GM19438 (cell line): Measurements from ENCODE around the gene KPNB1.
"Not testable (repeated sequence)": the region's sequence is repeated elsewhere in the genome, so short reads cannot be mapped to it uniquely, and the experiment has no call there.

Source experiments
- ATAC-seq: cut with Tn5 transposase; IDR thresholded peaks from one replicate; pipeline ENCODE4 v1.9.1; 2021; ENCODE audit warnings: low read depth; ENCODE audit not compliant: unreplicated experiment

The KPNB1 gene

DNA sequence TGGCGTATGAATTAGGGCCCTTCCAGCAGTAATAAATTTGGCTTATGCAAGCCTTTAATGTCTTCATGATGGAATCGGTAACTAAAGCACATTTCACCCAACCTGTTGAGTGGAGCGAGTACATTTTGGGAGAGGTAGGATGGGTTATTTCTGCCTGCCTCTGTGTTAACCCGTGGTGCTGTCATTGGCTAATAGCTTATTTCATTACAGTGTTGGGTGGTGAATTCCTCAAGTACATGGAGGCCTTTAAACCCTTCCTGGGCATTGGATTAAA, 26.4 kb downstream of the KPNB1 start:
- ATAC-seq: no peak

- ATAC-seq: no peak
These were observed 26.9 kb downstream of the KPNB1 start for GRCh38 chr17:47676510-47677165.

- no peak for ATAC-seq
These were observed 28.5 kb downstream of the KPNB1 start for GRCh38 chr17:47678196-47678595.

GRCh38 chr17:47682138-47682537, 32.4 kb downstream of the KPNB1 start:
- ATAC-seq: no peak

DNA sequence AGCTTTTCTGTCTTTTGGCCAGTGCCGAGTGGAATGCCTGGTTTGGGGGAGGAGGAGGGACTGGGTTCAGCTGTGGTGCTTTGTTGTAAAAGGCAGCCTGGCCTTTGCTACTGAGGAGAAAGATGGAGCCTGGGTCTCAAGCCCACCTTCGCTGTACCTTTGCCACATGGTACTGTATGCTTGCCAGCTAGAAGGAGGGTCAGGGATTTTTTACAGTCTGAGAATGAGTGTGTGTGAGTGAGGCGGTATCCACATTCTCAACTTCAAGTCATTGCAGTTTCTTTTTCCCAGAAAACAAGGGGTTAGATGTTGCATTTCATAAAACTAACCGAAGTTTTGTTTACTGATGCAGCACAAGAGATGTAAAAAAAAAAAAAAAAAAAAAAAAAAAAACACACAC, 33.0 kb downstream of the KPNB1 start:
- not testable (repeated sequence) for ATAC-seq

DNA sequence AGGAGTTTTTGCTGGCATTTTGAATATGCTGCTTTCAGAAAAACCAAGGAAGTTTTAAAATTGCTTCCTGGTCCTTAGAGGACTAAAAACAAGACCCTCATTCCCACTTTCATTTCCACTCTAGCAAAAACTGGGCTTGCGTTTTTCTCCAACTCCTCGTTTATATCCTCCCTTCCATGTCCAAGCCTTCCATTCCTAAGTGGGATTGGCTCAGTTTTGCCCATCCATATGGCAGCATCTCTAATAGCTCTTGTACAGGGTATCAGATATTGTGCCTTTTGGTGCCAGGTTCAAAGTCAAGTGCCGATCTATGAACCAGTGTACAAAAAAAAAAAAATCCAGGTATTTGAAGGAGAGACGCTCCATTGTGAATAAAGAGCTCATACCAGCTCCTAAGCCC, 34.3 kb downstream of the KPNB1 start:
- ATAC-seq: no peak

- no peak for ATAC-seq
These were observed 34.9 kb downstream of the KPNB1 start for GRCh38 chr17:47684535-47685193.

DNA sequence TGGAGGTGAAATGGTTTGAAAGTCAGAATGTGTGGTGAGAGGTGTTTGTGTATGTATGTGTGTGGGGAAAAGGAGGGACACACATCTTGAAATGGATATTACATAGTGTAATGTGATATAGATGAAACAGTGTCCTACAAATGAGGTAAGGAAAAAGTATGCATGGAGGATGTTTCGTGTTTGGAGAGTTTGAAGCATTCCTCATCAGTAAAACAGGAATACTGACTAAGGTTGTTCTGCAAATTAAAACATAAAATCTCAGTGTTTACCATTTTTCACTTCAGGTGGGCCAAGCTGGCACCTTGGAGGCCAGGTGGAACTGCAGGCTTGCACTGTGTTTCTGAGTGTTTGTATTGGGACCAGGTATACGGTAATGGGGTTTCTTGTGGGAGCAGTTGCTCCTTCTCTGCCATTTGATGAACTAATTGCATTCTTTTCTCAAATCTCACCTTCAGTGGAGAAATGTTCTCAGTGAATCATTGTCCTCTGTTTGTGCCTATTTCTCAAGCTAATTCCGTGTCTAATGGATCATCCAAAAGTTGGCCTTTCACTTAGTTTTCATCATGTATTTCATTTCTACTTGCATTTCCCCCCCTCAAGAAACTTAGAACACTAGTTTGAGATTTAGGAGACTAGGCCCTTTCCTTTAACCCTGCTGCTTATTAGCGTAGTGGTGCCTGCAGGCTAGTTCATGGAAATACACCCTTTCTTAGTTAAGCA, 36.0 kb downstream of the KPNB1 start:
- ATAC-seq: no peak

- no peak for ATAC-seq
These were observed 36.5 kb downstream of the KPNB1 start for GRCh38 chr17:47686276-47686635.

DNA sequence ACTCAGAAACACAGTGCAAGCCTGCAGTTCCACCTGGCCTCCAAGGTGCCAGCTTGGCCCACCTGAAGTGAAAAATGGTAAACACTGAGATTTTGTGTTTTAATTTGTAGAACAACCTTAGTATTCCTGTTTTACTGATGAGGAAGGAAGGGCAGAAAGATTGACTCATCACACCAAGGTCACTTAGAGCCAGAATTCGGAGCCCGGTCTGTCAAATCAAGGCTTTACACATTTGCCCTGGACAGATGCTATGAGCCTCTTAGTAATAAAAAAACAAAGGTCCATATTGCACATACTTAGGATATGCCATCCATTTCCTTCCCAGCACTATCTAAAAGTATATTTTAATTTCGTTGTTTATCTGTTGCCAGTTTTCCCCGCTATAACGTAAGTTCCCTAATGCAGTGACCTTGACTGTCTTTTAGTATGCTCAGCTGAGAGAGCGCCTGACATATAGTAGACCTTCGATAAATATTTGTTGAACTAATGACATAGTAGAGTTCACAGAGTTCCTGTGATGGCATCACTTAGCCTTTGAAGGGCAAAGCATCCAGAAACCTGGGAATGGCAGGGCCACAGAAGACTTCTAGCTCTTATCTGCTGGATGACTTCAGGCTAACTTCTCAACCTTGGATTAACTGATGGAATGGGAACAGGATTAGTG, 37.1 kb downstream of the KPNB1 start:
- no peak for ATAC-seq

DNA sequence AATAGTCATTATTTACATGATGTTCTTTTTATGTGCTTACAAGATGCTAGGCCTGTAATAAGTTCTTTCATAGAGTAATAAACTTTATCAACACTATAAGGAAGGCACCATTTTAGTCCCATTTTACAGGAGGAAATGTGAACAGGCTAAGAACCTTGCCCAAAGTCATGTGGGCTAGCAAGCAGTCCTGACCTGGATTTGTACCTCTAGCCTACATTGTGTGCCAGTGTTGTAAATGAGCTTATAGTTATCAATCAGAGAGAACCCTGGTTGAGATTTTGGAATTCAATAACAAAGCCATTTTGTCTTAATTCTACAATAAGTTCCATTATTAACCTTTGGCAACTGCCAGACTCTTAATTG, 37.6 kb downstream of the KPNB1 start:
- ATAC-seq: no peak

- no peak for ATAC-seq
These were observed 38.0 kb downstream of the KPNB1 start for GRCh38 chr17:47687748-47688147.

- no peak for ATAC-seq
These were observed 40.4 kb downstream of the KPNB1 start for GRCh38 chr17:47690121-47690520.

DNA sequence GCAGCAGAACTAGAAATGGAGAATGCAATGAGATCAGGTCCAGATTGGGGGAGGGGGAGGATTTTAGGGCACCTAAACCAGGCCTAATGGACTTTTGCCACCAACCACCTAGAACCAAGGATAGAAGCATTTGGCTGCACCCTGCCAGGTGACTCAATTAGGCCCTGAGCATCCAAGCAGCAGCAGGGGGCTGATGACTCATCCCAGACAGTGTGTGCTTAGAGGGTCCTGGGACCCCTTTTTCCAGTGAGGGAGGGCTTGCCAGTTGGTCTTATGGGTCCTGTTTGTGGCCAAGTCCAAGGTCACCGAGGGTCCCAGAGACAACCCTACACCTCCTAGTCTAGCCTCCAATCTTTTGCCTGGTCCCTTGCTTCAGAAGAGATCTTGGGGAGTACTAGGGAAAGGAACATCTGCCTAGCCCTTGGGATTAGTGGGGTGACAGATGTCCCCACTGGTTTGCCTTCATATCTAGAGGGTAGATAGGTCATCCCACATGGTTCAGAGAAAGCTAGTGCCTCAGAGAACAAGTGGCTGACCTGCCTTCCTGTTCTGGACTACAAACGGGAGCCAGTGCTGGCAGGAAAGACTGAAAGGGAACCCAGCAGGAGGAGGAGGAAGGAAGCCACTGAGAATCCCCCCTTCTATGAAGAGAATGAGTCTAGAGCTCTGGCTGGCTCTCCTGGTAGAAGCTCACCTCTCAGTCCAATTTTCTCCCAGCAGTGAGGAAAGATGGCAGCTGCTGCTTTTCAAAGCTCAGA, 42.6 kb downstream of the KPNB1 start:
- no peak for ATAC-seq

GRCh38 chr17:47692895-47693730, 43.4 kb downstream of the KPNB1 start:
- no peak for ATAC-seq

DNA sequence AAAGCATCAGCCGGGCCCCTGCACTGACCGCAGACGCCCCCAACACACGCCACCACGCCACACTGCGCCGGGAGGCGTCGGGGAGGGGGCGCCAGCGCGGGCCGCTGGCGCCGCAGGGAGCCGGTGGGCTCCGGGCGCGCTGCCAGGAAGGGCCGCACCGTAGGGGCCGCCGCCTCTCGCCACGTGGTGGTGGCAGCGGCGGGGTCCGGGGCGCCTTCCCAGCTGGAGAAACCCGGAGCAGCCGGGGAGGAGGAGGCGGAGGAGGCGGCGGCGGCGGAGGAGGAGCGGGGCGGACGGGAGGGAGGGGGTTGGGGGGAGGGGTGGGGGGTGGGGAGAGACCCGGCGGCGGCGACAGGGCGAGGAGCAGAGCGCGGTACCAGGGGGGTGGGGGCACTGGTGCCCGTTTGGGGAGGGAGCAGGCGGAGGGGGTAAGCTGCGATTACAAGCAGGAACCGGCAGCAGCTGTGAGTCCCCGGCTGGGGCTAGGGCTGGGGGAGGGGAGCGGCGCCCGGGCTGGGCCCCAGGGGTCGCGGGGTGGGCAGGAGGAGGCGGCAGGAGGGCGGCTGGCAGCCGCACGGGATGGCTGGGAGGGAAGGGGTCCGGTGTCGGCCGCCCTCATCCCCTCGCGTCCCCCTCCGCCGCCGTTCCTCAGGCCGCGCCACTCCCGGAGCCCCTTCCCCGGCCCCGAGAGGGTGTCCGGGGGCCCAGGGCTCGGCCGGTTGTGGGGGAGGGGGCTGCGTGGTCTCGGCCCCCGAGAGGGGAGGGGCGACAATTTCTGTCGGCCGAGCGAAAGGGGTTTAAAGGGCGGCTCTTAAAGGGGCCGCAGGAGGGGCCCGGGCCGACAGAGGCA, 44.2 kb downstream of the KPNB1 start, which contains the start of gene TBKBP1:
Gene TBKBP1 (plus strand): TSS at position 431 of the 850 bp plus-strand sequence. CDS start 1,952 bp downstream, outside the sequence.
- no peak for ATAC-seq

GRCh38 chr17:47694581-47695428, 45.1 kb downstream of the KPNB1 start:
- no peak for ATAC-seq
